WTC11 (cell line): ENCODE data around the gene SPTLC2. TPM values are rescaled to one million over a fixed set of nuclear protein-coding genes. Genes with fewer than 3 reads are reported as not detected.

Experiments used
- ATAC-seq: fragments of 200-7000 bp; cut with Tn5 transposase; 2 replicates; pipeline ENCODE4 v1.10.0; 2021; ENCODE audit warnings: mild to moderate bottlenecking, moderate library complexity
- CTCF ChIA-PET: fragments of 300-600 bp; sonication (Branson Sonifier 250); formaldehyde crosslinking; loops from one replicate; lab custom pipeline; 2021; ENCODE audit warnings: antibody characterized with exemption; lab: Charles Lee
- POLR2A ChIA-PET: fragments of 350-600 bp; sonication (Branson Sonifier 250); formaldehyde crosslinking; loops from one replicate; lab custom pipeline; 2021; ENCODE audit warnings: antibody characterized with exemption; lab: Charles Lee
- DNase-seq: peaks from one replicate; pipeline ENCODE4 v3.0.0; 2021; ENCODE audit warnings: low spot score
- H3K27ac Mint-ChIP-seq: 2 replicates; pipeline ENCODE4 v1.8.0; 2021; ENCODE audit warnings: mixed read lengths
- H3K27me3 Mint-ChIP-seq: 2 replicates; pipeline ENCODE4 v1.8.0; 2021; ENCODE audit warnings: low read depth, mild to moderate bottlenecking, moderate library complexity, mixed read lengths
- H3K36me3 Mint-ChIP-seq: 2 replicates; pipeline ENCODE4 v1.8.0; 2021; ENCODE audit warnings: mixed read lengths
- H3K4me1 Mint-ChIP-seq: 2 replicates; pipeline ENCODE4 v1.8.0; 2022; ENCODE audit warnings: mixed read lengths
- H3K4me3 Mint-ChIP-seq: 2 replicates; pipeline ENCODE4 v1.8.0; 2021; ENCODE audit warnings: mild to moderate bottlenecking, moderate library complexity, mixed read lengths
- H3K9me3 Mint-ChIP-seq: 2 replicates; pipeline ENCODE4 v1.8.0; 2021; ENCODE audit warnings: mixed read lengths
- AR ChIP-seq: fragments of 250-450 bp; sonication (Bioruptor Pico); IDR thresholded peaks from 2 replicates; pipeline ENCODE4 v1.9.0; 2021; ENCODE audit warnings: mild to moderate bottlenecking
- ATF1 ChIP-seq: sonication (generic); formaldehyde crosslinking; IDR thresholded peaks from 2 replicates; pipeline ENCODE4 v1.8.1; 2023; ENCODE audit warnings: mild to moderate bottlenecking, moderate library complexity, missing genetic modification reagents
- ATF6 ChIP-seq: sonication (generic); formaldehyde crosslinking; IDR thresholded peaks from 2 replicates; pipeline ENCODE4 v1.8.1; 2023; ENCODE audit warnings: mild to moderate bottlenecking, missing genetic modification reagents
- ERG ChIP-seq: fragments of 250-450 bp; sonication (Bioruptor Pico); IDR thresholded peaks from 2 replicates; pipeline ENCODE4 v1.8.0; 2021; ENCODE audit warnings: mild to moderate bottlenecking
- FOXP1 ChIP-seq: sonication (generic); formaldehyde crosslinking; IDR thresholded peaks from 2 replicates; pipeline ENCODE4 v1.8.0; 2022; ENCODE audit warnings: missing genetic modification reagents, mild to moderate bottlenecking, moderate library complexity, borderline replicate concordance
- GRHL2 ChIP-seq: fragments of 250-450 bp; sonication (Bioruptor Pico); IDR thresholded peaks from 2 replicates; pipeline ENCODE4 v1.8.0; 2022; ENCODE audit warnings: mild to moderate bottlenecking, moderate library complexity; ENCODE audit not compliant: insufficient replicate concordance, severe bottlenecking
- JAZF1 ChIP-seq: fragments of 250-450 bp; sonication (Bioruptor Pico); IDR thresholded peaks from 2 replicates; pipeline ENCODE4 v1.9.0; 2021; ENCODE audit warnings: moderate library complexity, mild to moderate bottlenecking, inconsistent platforms
- OVOL2 ChIP-seq: fragments of 250-450 bp; sonication (Bioruptor Pico); IDR thresholded peaks from 2 replicates; pipeline ENCODE4 v1.9.0; 2021; ENCODE audit warnings: mild to moderate bottlenecking, borderline replicate concordance
- STAT6 ChIP-seq: sonication (generic); formaldehyde crosslinking; conservative IDR thresholded peaks from 2 replicates; pipeline ENCODE4 v1.8.1; 2023; ENCODE audit warnings: mild to moderate bottlenecking, low read depth, missing genetic modification reagents, moderate library complexity
- ZNF281 ChIP-seq: sonication (generic); formaldehyde crosslinking; IDR thresholded peaks from 2 replicates; pipeline ENCODE4 v1.8.0; 2023; ENCODE audit warnings: mild to moderate bottlenecking, missing genetic modification reagents
- ZNF423 ChIP-seq: fragments of 250-450 bp; sonication (Bioruptor Pico); IDR thresholded peaks from 2 replicates; pipeline ENCODE4 v2.1.2; 2022; ENCODE audit warnings: mild to moderate bottlenecking, moderate library complexity
- ZNF532 ChIP-seq: fragments of 250-450 bp; sonication (Bioruptor Pico); IDR thresholded peaks from 2 replicates; pipeline ENCODE4 v1.9.0; 2021; ENCODE audit warnings: mild to moderate bottlenecking, borderline replicate concordance
- total RNA-seq: library from RNA; stranded (reverse); gene quantifications from 3 replicates; pipeline ENCODE4 v1.2.3, GENCODE V29; 2021

SPTLC2 gene
- total RNA-seq, 1 experiment from 2014 or later, result 40.1 TPM

- no peak overlapping the region; the same call in 1 of the 2 replicates for H3K27ac Mint-ChIP-seq
- peaks cover 8% of the 10 kb centered on the region for H3K27me3 Mint-ChIP-seq
- CTCF ChIA-PET, result no interaction called here
- no peak overlapping the region for H3K4me3 Mint-ChIP-seq
- POLR2A ChIA-PET, result no interaction called here
- peaks cover 28% of the 10 kb centered on the region for H3K9me3 Mint-ChIP-seq
- H3K4me1 Mint-ChIP-seq, result peaks cover 19% of the 10 kb centered on the region
- DNase-seq (no peak), ATAC-seq (no peak)
- TF ChIP-seq STAT6 (no peak), ATF1 (CRISPR knock-in tag) (no peak), ZNF281 (CRISPR knock-in tag) (no peak), OVOL2 (CRISPR knock-in tag) (no peak), FOXP1 (CRISPR knock-in tag) (no peak), ZNF532 (CRISPR knock-in tag) (no peak), ZNF423 (CRISPR knock-in tag) (no peak), ATF6 (CRISPR knock-in tag) (no peak), JAZF1 (CRISPR knock-in tag) (no peak), GRHL2 (CRISPR knock-in tag) (no peak), ERG (CRISPR knock-in tag) (no peak), AR (CRISPR knock-in tag) (no peak)
- H3K36me3 Mint-ChIP-seq, result peaks cover 60% of the 10 kb centered on the region
Measured at GRCh38 chr14:77598366-77599070, 17.9 kb downstream of the SPTLC2 start.
